ENCODE measurements around the gene BZW2. TPM values are rescaled to one million over a fixed set of nuclear protein-coding genes. Genes with fewer than 3 reads are reported as not detected.
"Not testable (repeated sequence)": the region's sequence is repeated elsewhere in the genome, so short reads cannot be mapped to it uniquely, and the experiment has no call there.

The BZW2 gene
- total and polyA plus RNA-seq, 2 experiments from 2014 or later = 236 to 358 TPM

GRCh38 chr7:16657656-16658279 is 11.8 kb downstream of the BZW2 start:
- Histone ChIP-seq H3K36me3 (no peaks in the 10 kb centered on the region), H3K27ac (peak overlapping the region; percentile 88), H3K4me1 (ENCODE audit: low read depth) (peaks cover 77% of the 10 kb centered on the region), H3K4me3 (peak overlapping the region; percentile 3), H3K9me3 (ENCODE audit: low read depth) (no peaks in the 10 kb centered on the region), H3K27me3 (no peaks in the 10 kb centered on the region)
- peak; percentile 24 for TF ChIP-seq CTCF (IDR thresholded peaks at IDR 0.05; ENCODE audit: low read depth, low read length)
- peak; percentile 82 to 91 for DNase-seq (ENCODE audit: low read depth in 1 of 2, low spot score in 1 of 2)

- H3K4me3 ChIP-seq; DNase-seq (ENCODE audit: low read depth in 1 of 2, low spot score in 1 of 2); H3K9me3 ChIP-seq (ENCODE audit: low read depth); H3K27me3 ChIP-seq; H3K36me3 ChIP-seq: not testable (repeated sequence)
- H3K4me1 ChIP-seq (ENCODE audit: low read depth) = peaks cover 85% of the 10 kb centered on the region
- H3K27ac ChIP-seq = peak overlapping the region; percentile 97
Measured at GRCh38 chr7:16659854-16660497, 14.0 kb downstream of the BZW2 start.

DNA sequence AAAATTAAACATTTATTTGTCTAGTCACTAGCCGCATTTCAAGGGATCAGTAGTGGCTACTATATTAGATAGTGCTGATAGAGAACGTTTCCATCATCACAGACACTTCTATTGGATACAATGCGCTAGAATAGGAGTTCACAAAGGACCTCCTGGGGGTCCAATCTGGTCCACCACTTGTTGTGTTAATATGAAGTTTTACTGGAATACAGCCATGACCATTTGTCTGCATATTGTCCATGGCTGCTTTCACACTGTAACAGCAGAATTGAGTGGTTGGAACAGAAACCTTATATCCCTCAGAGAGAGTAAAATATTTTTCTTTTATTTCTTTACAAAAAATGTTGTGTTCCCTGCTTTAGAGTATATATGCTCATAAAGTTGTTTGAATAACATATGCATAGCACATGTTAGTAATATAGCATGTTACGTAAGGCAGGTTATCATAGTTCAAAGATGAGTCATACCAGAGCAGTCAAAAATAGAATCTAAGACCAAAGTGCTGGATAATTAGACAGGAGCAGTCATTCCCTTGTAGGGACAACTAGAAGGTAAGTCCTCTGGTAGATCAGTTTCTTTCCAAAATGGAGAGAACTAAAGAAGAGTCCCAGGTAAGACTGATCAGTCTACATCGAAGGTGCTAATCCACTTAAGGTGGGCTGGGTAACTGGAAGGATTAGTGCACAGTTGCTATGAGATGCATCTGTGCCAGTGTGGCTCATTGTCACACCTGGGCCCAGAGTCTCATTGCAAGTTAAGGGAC is 14.9 kb downstream of the BZW2 start:
- no peaks in the 10 kb centered on the region for H3K27me3 ChIP-seq
- H3K4me1 ChIP-seq (ENCODE audit: low read depth) = peaks cover 78% of the 10 kb centered on the region
- H3K9me3 ChIP-seq (ENCODE audit: low read depth) = no peaks in the 10 kb centered on the region
- peak; percentile 16 to 61 for DNase-seq (ENCODE audit: low read depth in 1 of 2, low spot score in 1 of 2)
- H3K36me3 ChIP-seq = no peaks in the 10 kb centered on the region
- H3K4me3 ChIP-seq = no peak overlapping the region
- H3K27ac ChIP-seq = peak overlapping the region; percentile 97
- TF ChIP-seq CTCF (IDR thresholded peaks at IDR 0.05; ENCODE audit: low read depth, low read length) = no peak

- Histone ChIP-seq H3K9me3 (ENCODE audit: low read depth) (no peaks in the 10 kb centered on the region), H3K27me3 (no peaks in the 10 kb centered on the region), H3K27ac (peak overlapping the region; percentile 97), H3K36me3 (peaks cover 3% of the 10 kb centered on the region), H3K4me1 (ENCODE audit: low read depth) (peaks cover 70% of the 10 kb centered on the region), H3K4me3 (peak overlapping the region; percentile 34)
- DNase-seq (ENCODE audit: low read depth in 1 of 2, low spot score in 1 of 2) = peak in 1 of 2 donors; percentile 81
- no peak for TF ChIP-seq CTCF (IDR thresholded peaks at IDR 0.05; ENCODE audit: low read depth, low read length)
Measured at GRCh38 chr7:16661924-16662323, 15.9 kb downstream of the BZW2 start.

DNA sequence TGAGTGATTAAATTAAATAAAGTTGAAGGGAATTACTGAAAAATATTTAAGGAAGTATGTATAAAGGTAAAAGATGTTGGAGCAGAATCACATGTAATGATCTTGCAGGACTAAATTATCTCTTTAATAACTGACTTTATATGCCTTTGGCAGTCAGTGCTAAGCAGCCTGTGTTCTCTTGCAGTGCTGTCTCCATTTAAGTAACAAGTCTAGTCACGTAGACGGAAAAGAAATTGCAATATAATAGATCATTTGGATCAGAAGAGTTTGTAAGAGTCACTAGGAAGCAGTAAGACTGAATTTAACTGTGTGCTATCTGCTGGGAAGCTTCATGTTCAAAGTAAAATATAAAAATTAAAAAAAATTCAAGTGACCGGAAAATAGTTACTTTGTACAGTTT is 21.4 kb downstream of the BZW2 start:
- peaks cover 12% of the 10 kb centered on the region for H3K36me3 ChIP-seq
- DNase-seq (ENCODE audit: low read depth in 1 of 2, low spot score in 1 of 2) = no peak

More for the DNA sequence above, 21.4 kb downstream of the BZW2 start:
- Histone ChIP-seq H3K9me3 (ENCODE audit: low read depth) (no peaks in the 10 kb centered on the region), H3K27ac (peak overlapping the region; percentile 70), H3K4me3 (no peak overlapping the region), H3K4me1 (ENCODE audit: low read depth) (peaks cover 31% of the 10 kb centered on the region), H3K27me3 (no peaks in the 10 kb centered on the region)
- TF ChIP-seq CTCF (IDR thresholded peaks at IDR 0.05; ENCODE audit: low read depth, low read length) = no peak

Measured in cardiac muscle cell (in vitro differentiated cells and primary cell).